ENCODE measurements around the gene CACNA1A.
"Not testable (repeated sequence)": the region's sequence is repeated elsewhere in the genome, so short reads cannot be mapped to it uniquely, and the experiment has no call there.

Gene CACNA1A

DNA sequence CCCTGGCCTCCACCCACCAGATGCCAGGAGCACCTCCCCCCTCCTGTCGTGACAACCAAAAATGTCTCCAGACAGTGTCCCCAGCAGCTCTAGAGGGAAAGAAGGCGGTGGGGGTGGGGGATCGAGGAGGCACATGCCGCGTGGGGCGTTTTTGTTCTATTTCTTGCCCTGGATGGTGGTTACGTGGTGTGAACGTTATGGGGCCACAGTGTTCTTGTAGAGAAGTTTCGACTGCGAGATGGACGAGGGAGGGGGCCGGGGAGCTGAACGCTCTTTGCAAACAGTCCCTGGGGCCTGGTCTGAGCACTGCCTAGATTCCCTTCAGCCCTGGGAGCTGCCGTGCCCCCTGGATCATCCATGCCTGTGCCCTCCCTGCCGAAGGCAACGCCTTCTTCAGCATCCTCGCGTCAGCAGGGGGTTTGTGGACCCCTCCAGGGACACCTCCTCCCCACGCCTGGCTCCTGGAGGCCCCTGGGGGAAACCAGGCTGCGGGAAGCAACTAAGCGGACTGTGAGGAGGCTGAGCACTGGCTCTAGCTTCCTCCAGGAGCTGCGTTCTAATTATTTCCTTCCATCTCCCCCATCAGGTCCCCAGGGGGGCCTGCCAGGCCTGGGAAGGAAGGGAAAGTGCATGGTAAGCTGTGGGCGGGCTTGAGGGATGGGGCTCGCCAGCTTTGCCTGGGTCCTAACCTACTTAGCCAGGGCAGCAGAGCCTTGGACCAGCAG is 224.6 kb downstream of the CACNA1A start:
- peak; percentile 20 for DNase-seq (ENCODE audit: low spot score)

DNA sequence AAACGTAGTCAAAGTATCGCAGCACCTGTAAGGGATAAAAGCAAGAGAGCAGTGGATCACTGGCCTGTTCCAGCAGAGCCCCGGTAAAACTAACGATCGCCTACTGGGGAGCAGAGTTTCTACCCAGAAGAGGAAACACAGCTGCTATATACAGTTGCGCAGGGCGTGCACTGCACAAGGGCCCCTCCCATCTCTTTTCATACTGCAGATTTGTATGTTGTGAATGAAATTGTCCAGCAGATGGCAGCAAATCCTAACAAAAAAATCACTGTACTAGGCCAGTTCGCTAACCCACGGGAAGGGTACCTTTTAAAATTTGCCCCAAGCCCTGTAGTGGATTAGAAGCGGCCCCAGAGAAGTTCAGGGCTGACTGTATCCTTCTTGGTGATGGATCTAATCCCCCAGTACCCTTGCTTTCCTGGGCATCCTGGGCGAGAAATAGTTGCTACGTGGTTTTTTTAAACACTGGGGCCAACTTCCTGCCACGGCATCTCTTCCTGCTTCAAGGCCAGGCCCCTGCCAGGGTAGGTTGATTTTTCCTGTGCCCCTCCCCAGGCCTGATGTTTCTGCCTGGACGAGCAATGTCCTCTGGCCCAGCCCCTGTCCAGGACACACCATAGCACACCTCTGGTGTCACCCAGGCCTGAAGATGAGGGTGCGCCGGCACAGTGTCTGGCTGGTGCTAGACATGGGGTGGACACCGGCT is 229.0 kb downstream of the CACNA1A start:
- peak; percentile 76 for DNase-seq (ENCODE audit: low spot score)

DNA sequence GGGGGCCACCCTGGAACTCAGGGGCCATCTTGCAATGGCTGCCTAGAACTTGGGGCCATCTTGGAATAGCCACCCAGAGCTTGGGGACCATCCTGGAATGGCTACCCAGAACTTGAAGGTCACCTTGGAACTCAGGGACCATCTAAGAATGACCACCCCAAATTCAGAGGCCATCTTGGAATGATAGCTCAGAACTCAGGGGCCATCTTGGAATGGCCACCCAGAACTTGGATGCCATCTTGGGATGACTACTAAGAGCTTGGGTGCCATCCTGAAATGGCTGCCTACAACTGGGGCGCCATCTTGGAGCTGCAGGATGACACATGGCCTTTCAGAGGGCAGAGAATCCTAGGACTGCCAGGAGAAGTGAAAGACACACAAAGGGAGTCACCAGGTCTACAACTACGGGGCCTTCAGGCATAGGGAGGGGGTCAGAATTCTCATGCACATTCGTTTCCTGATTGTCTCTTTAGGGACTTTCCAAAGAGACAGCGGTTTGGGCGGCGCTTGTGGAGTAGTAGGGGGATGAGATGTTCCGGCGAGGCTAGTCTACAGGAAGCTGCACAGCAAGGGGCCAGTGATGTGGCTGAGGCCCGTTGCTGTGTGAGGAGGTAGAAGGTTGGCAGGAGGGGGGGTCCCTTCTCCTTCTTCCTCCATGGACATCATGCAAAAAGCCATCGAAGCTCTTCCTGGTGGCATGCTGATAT is 231.1 kb downstream of the CACNA1A start:
- no peak for DNase-seq (ENCODE audit: low spot score)

GRCh38 chr19:13270514-13271105 is 235.7 kb downstream of the CACNA1A start:
- DNase-seq (ENCODE audit: low spot score): no peak

GRCh38 chr19:13269348-13269747 is 236.9 kb downstream of the CACNA1A start:
- DNase-seq (ENCODE audit: low spot score): no peak

- DNase-seq (ENCODE audit: low spot score): no peak
Observed at GRCh38 chr19:13267889-13268288, 238.4 kb downstream of the CACNA1A start.

- DNase-seq (ENCODE audit: low spot score): no peak
Observed at GRCh38 chr19:13267131-13267530, 239.1 kb downstream of the CACNA1A start.

DNA sequence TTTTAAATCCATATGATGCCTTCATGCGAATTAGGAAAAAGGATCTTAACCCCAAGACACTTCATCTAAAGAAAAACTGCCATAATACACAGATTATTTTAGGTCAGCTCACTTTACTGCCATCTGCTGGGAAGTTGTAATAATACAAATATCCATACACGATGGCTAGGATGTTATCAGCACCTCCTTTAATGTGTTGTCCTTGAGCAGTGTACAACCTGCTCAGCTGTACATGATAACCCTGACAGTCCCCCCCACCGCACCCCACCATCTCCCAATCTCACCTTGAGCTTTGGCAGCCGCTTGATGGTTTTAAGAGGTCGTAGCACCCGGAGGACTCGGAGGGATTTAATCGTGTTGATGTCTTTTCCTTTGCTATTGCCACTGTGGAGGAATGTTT is 243.8 kb downstream of the CACNA1A start:
- DNase-seq (ENCODE audit: low spot score): peak; percentile 46

DNA sequence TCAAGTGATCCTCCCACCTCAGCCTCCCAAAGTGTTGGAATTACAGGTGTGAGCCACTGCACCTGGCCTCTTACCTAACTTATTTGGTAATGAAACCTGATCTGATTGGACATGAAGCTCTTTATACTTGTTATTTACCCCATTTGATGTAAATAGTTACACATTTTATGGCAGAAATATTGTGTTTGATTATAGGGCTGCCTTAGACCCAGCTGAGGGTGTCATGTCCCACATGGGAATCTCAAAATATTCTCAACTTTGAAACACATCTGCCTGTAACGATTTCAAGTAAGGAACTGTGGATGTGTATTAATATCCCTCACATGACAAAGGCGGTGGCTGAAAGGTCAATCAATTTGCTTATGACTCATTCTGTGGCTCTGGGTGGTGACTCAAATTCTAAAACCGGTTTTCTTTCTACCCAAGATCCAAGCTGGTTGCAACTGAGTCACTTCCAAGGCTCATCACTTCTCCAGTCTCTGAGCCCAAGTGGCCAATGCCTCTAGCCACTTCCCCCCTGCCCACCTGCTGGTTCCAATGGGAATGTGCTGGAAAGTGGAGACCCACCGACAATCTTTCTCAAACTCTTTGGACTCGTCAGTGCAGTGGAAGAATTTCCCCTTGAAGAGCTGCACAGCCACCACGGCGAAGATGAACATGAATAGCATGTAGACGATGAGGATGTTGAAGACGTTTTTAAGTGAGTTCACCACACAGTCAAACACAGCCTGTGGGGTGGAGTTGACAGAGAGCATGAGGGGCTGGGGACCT is 245.2 kb downstream of the CACNA1A start:
- DNase-seq (ENCODE audit: low spot score): no peak

GRCh38 chr19:13256918-13257317 is 249.4 kb downstream of the CACNA1A start:
- DNase-seq (ENCODE audit: low spot score): no peak

- DNase-seq (ENCODE audit: low spot score): not testable (repeated sequence)
Observed at GRCh38 chr19:13256398-13256797, 249.9 kb downstream of the CACNA1A start.

- DNase-seq (ENCODE audit: low spot score): no peak
Observed at GRCh38 chr19:13255719-13256059, 250.6 kb downstream of the CACNA1A start.

DNA sequence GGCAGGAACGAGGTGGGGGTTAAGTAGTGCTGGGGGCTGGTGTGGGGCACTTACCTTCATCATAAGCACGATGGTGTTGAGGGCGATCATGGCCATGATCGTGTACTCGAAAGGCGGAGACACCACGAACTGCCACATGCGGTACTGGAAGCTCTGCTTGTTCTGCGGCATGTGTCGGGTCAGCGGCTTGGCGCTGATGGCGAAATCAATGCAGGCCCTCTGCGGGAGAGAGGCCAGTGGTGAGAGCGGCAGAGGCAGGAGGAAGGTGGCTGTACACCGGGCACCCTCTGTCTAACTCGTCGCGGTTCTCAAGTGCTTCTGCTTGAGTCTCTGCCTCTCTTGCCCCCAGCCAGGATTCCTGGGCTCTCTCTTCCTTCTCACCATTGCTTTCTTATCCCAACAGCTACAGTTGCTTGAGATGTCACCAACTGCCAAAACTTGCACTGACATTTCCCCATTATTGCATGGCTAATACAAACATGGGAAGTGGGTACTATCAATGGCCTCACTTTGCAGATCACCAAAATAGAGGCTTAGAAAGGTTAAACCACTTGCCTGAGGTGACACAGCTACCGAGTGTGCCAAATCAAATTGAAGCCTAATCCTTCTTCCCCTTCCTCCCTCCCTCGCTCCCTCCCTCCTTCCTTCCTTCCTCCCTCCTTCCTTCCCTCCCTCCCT is 251.1 kb downstream of the CACNA1A start:
- no peak for DNase-seq (ENCODE audit: low spot score)

- no peak for DNase-seq (ENCODE audit: low spot score)
Observed at GRCh38 chr19:13252569-13253335, 253.5 kb downstream of the CACNA1A start.

- DNase-seq (ENCODE audit: low spot score): no peak
Observed at GRCh38 chr19:13244920-13245319, 261.4 kb downstream of the CACNA1A start.

DNA sequence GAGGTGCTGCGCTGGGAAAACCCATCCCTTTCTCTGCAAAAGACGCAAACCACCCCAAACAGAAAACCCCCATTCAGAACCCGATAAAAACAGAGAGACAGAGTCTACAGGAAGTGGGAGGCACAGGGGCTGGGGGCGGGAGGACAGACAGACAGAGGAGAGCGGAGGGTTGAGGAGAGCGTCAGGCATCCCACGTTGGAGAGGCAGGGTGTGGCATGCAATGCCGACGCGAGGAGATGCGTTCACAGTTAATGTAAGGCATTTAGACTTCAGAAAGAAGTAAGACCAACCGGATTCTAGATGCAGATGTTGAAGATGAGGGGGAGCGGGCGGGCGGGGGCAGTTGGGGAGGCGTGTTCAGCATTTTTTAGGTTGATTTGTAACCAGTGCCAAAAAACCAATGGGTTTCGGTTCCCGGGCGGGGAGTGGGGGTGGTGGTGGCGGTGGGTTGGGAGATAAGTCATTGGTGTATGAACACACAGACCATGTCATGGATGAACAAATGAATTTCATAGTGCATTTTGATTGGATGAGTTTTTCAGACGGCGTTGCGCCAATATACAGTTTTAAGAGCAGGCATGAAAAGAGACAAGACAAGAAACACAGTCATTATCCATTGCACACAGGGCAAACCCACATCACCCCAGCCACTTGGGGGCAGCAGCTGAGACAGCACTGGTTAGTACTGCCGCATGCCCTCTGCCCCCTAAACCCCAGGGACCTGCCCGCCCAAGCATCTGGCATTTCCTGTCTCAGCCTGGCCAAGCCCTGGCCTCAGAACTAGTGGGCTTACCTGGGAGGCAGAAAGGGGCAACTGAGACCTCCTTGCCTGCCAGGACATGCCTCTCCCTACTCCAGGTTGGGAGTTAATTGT is 264.8 kb downstream of the CACNA1A start:
- DNase-seq (ENCODE audit: low spot score): no peak

DNA sequence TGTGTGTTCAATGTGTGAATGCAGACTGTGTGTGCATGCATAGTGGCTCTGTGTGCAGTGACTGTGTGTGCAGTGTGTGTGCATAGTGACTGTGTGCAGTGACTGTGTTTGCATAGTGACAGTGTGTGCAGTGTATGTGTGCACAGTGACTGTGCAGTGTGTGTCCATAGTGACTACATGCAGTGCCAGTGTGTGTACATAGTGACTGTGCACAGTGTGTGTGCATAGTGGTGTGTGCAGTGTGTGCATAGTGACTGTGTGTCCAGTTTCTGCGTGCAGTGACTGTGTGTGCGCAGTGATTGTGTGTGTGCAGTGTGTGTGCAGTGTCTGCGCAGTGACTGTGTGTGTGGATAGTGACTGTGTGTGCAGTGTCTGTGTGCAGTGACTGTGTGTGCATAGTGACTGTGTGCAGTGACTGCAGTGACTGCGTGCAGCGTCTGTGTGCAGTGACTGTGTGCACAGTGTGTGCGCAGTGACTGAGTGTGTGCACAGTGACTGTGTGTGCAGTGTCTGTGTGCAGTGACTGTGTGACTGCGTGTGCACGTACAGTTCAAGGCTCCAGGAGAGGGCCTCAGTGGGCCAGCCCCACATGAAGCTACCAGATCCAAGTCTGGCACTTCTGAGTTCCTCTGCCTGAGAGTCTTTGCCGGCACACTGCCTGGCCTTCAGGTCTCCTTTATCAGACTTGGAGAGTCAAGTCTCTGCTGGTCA is 265.8 kb downstream of the CACNA1A start:
- DNase-seq (ENCODE audit: low spot score): no peak

DNA sequence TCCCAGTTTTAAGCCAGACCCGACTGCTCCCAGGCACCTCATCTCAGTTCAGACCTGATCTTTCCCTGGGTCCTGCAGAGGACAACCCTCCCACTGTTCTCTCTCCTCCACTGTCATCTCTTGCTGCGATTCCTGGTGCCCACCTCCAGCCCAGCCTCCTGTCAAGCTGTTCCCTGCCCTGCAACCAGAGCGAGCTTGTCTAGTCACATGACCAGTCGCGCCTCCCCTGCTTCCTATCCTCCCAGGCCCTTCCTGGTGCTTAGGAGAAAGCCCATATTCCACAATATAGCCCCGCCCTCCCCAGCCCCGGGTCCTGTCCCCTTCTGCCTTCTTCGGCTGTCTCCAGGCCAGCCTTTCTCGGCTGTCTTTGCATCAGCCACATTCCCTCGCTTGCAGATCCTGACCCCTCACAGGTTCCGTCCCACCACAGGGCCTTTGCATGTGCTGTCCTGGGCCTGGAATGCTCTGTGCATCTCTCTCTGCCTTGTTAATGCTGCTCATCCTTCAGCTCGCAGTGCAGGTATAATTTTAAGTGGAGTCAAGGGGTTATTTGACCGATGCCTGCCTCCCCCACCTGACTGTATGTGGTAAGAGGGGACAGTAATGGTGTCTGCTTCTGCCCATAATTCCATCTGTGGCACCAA is 267.3 kb downstream of the CACNA1A start:
- DNase-seq (ENCODE audit: low spot score): no peak

Data from Ammon's horn (tissue), 1 donor.